Retinal pigment epithelial cell (primary cell): ENCODE data around the gene CNTNAP3B.
"Not testable (repeated sequence)": the region's sequence is repeated elsewhere in the genome, so short reads cannot be mapped to it uniquely, and the experiment has no call there.

Experiments
- DNase-seq: peaks from one replicate; pipeline ENCODE4 v3.0.0-alpha.2; 2010; ENCODE audit warnings: low read depth
- H3K4me3 ChIP-seq: 2 replicates; pipeline ENCODE4 v1.5.1; 2011; ENCODE audit warnings: mild to moderate bottlenecking, low read length, control low read depth, moderate library complexity

CNTNAP3B gene

GRCh38 chr9:42129073-42129729, at the start of gene CNTNAP3B:
Gene CNTNAP3B (minus strand): TSS chr9:42129426. CDS start chr9:42129094, 332 bp downstream.
- not testable (repeated sequence) for H3K4me3 ChIP-seq

GRCh38 chr9:42160299-42160698, 31.1 kb upstream of the CNTNAP3B start:
- not testable (repeated sequence) for H3K4me3 ChIP-seq, DNase-seq

More at GRCh38 chr9:42129073-42129729, at the start of gene CNTNAP3B:
- DNase-seq = not testable (repeated sequence)

- peak overlapping the region; percentile 23 for H3K4me3 ChIP-seq
- peak; percentile 6 for DNase-seq
These were observed 2.0 kb downstream of the CNTNAP3B start for GRCh38 chr9:42127056-42127841.

- DNase-seq, H3K4me3 ChIP-seq: not testable (repeated sequence)
These were observed 8.2 kb downstream of the CNTNAP3B start for GRCh38 chr9:42121007-42121406.

- DNase-seq, H3K4me3 ChIP-seq: not testable (repeated sequence)
These were observed 33.3 kb downstream of the CNTNAP3B start for GRCh38 chr9:42095929-42096328.

GRCh38 chr9:42084559-42084952, 44.7 kb downstream of the CNTNAP3B start:
- DNase-seq, H3K4me3 ChIP-seq: not testable (repeated sequence)

- H3K4me3 ChIP-seq, DNase-seq: not testable (repeated sequence)
These were observed 45.2 kb downstream of the CNTNAP3B start for GRCh38 chr9:42083877-42084558.

- not testable (repeated sequence) for H3K4me3 ChIP-seq, DNase-seq
These were observed 48.9 kb downstream of the CNTNAP3B start for GRCh38 chr9:42080376-42080775.

- DNase-seq, H3K4me3 ChIP-seq: not testable (repeated sequence)
These were observed 54.4 kb downstream of the CNTNAP3B start for GRCh38 chr9:42074868-42075267.

GRCh38 chr9:42071026-42071425, 58.2 kb downstream of the CNTNAP3B start:
- H3K4me3 ChIP-seq, DNase-seq: not testable (repeated sequence)

- H3K4me3 ChIP-seq, DNase-seq: not testable (repeated sequence)
These were observed 59.0 kb downstream of the CNTNAP3B start for GRCh38 chr9:42070035-42070799.

- H3K4me3 ChIP-seq, DNase-seq: not testable (repeated sequence)
These were observed 75.4 kb downstream of the CNTNAP3B start for GRCh38 chr9:42053874-42054273.

GRCh38 chr9:42050701-42051100, 78.5 kb downstream of the CNTNAP3B start:
- not testable (repeated sequence) for H3K4me3 ChIP-seq, DNase-seq

GRCh38 chr9:42044422-42045010, 84.7 kb downstream of the CNTNAP3B start:
- H3K4me3 ChIP-seq, DNase-seq: not testable (repeated sequence)

- DNase-seq, H3K4me3 ChIP-seq: not testable (repeated sequence)
These were observed 95.7 kb downstream of the CNTNAP3B start for GRCh38 chr9:42033541-42033940.

- not testable (repeated sequence) for DNase-seq, H3K4me3 ChIP-seq
These were observed 108.6 kb downstream of the CNTNAP3B start for GRCh38 chr9:42020639-42021038.

- DNase-seq, H3K4me3 ChIP-seq: not testable (repeated sequence)
These were observed 110.9 kb downstream of the CNTNAP3B start for GRCh38 chr9:42018220-42018922.

GRCh38 chr9:42014317-42014716, 114.9 kb downstream of the CNTNAP3B start:
- H3K4me3 ChIP-seq, DNase-seq: not testable (repeated sequence)
